Loucy (cell line): ENCODE measurements around the gene SLC25A6.

ENCODE experiments used
- H2AFZ ChIP-seq: fragments of 200-600 bp; sonication (generic); 2 replicates; pipeline ENCODE4 v1.6.0; 2016; ENCODE audit warnings: antibody characterized with exemption, mild to moderate bottlenecking, low read length, moderate library complexity
- H3F3A ChIP-seq: fragments of 200-600 bp; 2 replicates; pipeline ENCODE4 v1.6.0; 2016; ENCODE audit warnings: antibody characterized with exemption, low read depth, mild to moderate bottlenecking
- H3K27me3 ChIP-seq: fragments of 200-600 bp; sonication (generic); 2 replicates; pipeline ENCODE4 v1.6.1; 2014; ENCODE audit warnings: low read length, mild to moderate bottlenecking; ENCODE audit not compliant: insufficient read depth, poor library complexity, severe bottlenecking
- H3K36me3 ChIP-seq: fragments of 200-600 bp; sonication (generic); 2 replicates; pipeline ENCODE4 v1.6.1; 2016; ENCODE audit warnings: low read length; ENCODE audit not compliant: insufficient read depth
- H3K4me1 ChIP-seq: fragments of 200-600 bp; sonication (generic); 2 replicates; pipeline ENCODE4 v1.5.1; 2014; ENCODE audit warnings: low read length, mild to moderate bottlenecking; ENCODE audit not compliant: insufficient read depth, poor library complexity, severe bottlenecking
- H3K4me2 ChIP-seq: fragments of 200-600 bp; sonication (generic); 2 replicates; pipeline ENCODE4 v1.6.0; 2014; ENCODE audit warnings: antibody characterized with exemption, low read length, low read depth, mild to moderate bottlenecking; ENCODE audit not compliant: poor library complexity, severe bottlenecking
- H3K4me3 ChIP-seq: fragments of 200-600 bp; sonication (generic); 2 replicates; pipeline ENCODE4 v1.5.1; 2014; ENCODE audit warnings: low read length, mild to moderate bottlenecking, mixed read lengths; ENCODE audit not compliant: poor library complexity, severe bottlenecking
- H3K79me2 ChIP-seq: fragments of 200-600 bp; sonication (generic); 2 replicates; pipeline ENCODE4 v1.6.1; 2014; ENCODE audit warnings: low read length; ENCODE audit not compliant: insufficient read depth
- H3K9ac ChIP-seq: fragments of 200-600 bp; sonication (generic); 2 replicates; pipeline ENCODE4 v1.6.0; 2014; ENCODE audit warnings: mild to moderate bottlenecking, low read depth, low read length, moderate library complexity; ENCODE audit not compliant: poor library complexity, severe bottlenecking
- H3K9me2 ChIP-seq: fragments of 200-600 bp; sonication (generic); replicated peaks from 2 replicates; pipeline ENCODE4 v1.6.1; 2016; ENCODE audit warnings: low read depth, low read length, mixed read lengths
- H3K9me3 ChIP-seq: fragments of 200-600 bp; sonication (generic); 2 replicates; pipeline ENCODE4 v1.6.1; 2014; ENCODE audit warnings: mild to moderate bottlenecking, antibody characterized with exemption, low read length, low read depth; ENCODE audit not compliant: insufficient read depth
- H4K20me1 ChIP-seq: fragments of 200-600 bp; sonication (generic); 2 replicates; pipeline ENCODE4 v1.6.0; 2014; ENCODE audit warnings: antibody characterized with exemption, low read length, mild to moderate bottlenecking; ENCODE audit not compliant: insufficient read depth, poor library complexity, severe bottlenecking
- CTCF ChIP-seq: fragments of 200-600 bp; sonication (generic); conservative IDR thresholded peaks from 2 replicates; pipeline ENCODE4 v1.5.1; 2014; ENCODE audit warnings: mild to moderate bottlenecking, antibody characterized with exemption, low read length
- EZH2phosphoT487 ChIP-seq: fragments of 200-600 bp; IDR thresholded peaks from 2 replicates; pipeline ENCODE4 v1.6.1; 2018; ENCODE audit warnings: antibody characterized with exemption, mild to moderate bottlenecking, moderate library complexity, borderline replicate concordance

SLC25A6 gene

DNA sequence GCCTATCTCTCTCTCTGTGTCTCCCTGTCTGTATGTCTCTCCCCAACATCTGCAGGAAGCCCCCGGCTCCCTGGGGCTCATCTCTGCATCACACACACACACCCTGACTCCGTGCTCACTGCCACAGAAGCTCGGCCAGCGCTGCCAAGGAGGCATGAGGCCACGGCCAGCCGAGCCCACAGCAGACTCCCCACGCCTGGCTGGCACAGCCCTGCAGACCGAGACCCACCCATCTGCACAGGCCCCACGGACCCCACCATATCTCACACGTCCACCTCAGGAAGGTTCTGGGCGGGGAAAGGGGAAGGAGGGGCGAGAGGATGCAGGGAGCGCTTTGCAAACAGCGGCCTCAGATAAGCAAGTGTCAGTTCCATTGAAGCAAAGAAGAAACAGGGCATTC, 28.5 kb upstream of the SLC25A6 start:
- Histone ChIP-seq H3K9ac (no peak overlapping the region), H3K4me2 (no peak overlapping the region), H3K79me2 (no peaks in the 10 kb centered on the region), H3K36me3 (peaks cover 6% of the 10 kb centered on the region; the same call in 1 of the 2 replicates), H4K20me1 (no peaks in the 10 kb centered on the region), H3K27me3 (no peaks in the 10 kb centered on the region), H3K9me2 (no peaks in the 10 kb centered on the region), H3K4me1 (no peaks in the 10 kb centered on the region), H2AFZ (no peak overlapping the region), H3K4me3 (no peak overlapping the region), H3F3A (no peaks in the 10 kb centered on the region), H3K9me3 (peaks cover 7% of the 10 kb centered on the region; the same call in 1 of the 2 replicates)
- TF ChIP-seq EZH2phosphoT487: no peak
- no peak for TF ChIP-seq CTCF

DNA sequence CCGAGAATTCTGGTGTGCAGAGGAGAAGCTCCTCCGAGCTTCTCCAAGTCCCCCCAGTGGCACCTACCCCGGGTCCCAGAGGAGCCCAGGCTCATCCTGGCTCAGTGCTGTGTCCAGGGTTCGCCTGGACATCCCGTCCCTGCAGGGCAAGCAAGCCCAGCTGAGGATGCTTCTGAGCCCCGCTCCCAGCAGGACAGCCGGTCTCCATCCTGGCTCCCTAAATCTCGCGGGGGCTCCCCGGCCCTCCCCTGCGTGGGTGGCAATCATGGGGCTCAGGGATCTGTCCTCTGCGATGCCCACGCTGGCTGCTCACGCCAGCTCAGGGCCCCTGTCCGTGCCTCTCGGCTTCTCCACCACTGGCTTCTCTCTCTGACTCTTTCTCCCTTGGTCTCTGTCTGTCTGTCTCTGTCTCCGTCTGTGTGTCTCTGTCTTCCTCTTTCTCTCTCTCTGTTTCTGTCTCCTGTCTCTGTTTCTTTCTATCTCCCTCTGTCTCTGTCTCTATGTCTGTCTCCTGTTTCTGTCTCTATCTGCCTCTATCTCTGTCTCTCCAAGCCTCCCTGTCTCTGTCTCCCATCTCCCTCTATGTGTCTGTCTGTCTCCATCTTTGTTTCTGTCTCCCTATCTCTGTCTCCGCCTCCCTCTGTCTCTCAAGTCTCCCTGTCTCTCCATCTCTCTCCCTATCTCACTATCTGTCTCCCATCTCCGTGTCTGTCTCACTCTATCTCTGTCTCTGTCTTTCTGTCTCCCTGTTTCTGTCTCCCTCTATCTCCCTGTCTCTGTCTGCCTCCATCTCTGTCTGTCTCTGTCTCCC, 27.8 kb upstream of the SLC25A6 start:
- Histone ChIP-seq H3K4me1 (no peaks in the 10 kb centered on the region), H3K36me3 (peaks cover 6% of the 10 kb centered on the region; the same call in 1 of the 2 replicates), H3K79me2 (no peaks in the 10 kb centered on the region), H3K4me3 (no peak overlapping the region), H3K9ac (no peak overlapping the region), H3K9me3 (peaks cover 7% of the 10 kb centered on the region; the same call in 1 of the 2 replicates), H3K9me2 (no peaks in the 10 kb centered on the region), H2AFZ (no peak overlapping the region), H3K4me2 (no peak overlapping the region), H4K20me1 (no peaks in the 10 kb centered on the region), H3K27me3 (no peaks in the 10 kb centered on the region), H3F3A (no peaks in the 10 kb centered on the region)
- TF ChIP-seq CTCF: no peak
- TF ChIP-seq EZH2phosphoT487: no peak

GRCh38 chrX:1418901-1419544, 27.1 kb upstream of the SLC25A6 start:
- Histone ChIP-seq H4K20me1 (no peaks in the 10 kb centered on the region), H2AFZ (no peak overlapping the region), H3K4me1 (no peaks in the 10 kb centered on the region), H3F3A (no peaks in the 10 kb centered on the region), H3K4me3 (no peak overlapping the region), H3K79me2 (no peaks in the 10 kb centered on the region), H3K4me2 (no peak overlapping the region), H3K9me2 (no peaks in the 10 kb centered on the region), H3K9ac (no peak overlapping the region), H3K36me3 (peaks cover 6% of the 10 kb centered on the region; the same call in 1 of the 2 replicates), H3K27me3 (no peaks in the 10 kb centered on the region), H3K9me3 (peaks cover 7% of the 10 kb centered on the region; the same call in 1 of the 2 replicates)
- TF ChIP-seq CTCF (no peak), EZH2phosphoT487 (no peak)
